ENCODE results near the gene HEXD.

Gene HEXD

GRCh38 chr17:82483836-82484235 lies 65.7 kb downstream of the HEXD start:
- H3K4me3 ChIP-seq (ENCODE audit: control insufficient read depth, low read depth, low read length): no peak overlapping the region
- TF ChIP-seq CTCF (IDR thresholded peaks at IDR 0.05; ENCODE audit: control insufficient read depth, insufficient read depth, low read depth, low read length, missing control alignments): no peak
- no peak for DNase-seq (ENCODE audit: low read depth)

DNA sequence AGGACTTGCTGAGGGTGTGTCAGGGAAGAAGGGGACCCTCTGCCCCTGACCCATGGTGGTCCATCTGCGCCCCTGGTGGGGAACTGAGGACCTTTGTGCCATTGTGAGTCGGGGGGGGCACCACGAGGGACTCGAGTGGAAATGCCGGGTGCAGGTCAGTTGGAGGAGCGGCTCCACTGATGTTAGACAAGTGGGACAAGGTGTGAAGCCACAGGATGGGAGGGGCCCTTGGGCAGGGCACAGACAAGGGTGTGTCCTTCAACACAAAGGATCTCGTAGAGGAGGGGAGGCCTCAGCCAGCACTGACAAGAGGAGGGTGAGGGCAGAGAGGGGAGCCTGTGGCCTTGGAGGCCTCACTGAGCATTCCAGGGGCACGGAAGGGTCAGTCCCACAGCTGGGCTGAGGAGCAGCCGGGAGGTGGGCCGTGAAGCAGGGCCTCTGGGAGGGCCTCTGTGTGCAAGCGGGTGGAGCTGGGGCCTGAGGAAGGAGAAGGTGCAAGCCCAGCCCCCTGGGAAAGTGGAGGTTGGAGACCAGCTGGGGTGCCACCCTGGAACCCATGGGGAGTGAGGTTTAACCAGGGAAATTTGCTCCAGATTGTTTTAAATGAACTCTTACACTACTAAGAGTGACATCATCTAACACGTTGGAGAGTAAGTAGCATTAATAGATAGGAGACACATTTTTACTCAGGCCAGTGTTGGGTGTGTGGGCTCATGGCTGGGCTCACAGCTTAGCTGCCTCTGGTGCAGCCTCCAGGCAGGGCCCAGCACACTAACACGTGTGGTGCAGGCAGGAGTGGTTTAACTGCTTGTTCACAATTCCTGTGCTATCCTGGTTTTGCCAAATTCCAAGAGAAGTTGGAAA lies 68.3 kb downstream of the HEXD start:
- no peak for DNase-seq (ENCODE audit: low read depth)
- no peak overlapping the region for H3K4me3 ChIP-seq (ENCODE audit: control insufficient read depth, low read depth, low read length)
- TF ChIP-seq CTCF (IDR thresholded peaks at IDR 0.05; ENCODE audit: control insufficient read depth, insufficient read depth, low read depth, low read length, missing control alignments): no peak

DNA sequence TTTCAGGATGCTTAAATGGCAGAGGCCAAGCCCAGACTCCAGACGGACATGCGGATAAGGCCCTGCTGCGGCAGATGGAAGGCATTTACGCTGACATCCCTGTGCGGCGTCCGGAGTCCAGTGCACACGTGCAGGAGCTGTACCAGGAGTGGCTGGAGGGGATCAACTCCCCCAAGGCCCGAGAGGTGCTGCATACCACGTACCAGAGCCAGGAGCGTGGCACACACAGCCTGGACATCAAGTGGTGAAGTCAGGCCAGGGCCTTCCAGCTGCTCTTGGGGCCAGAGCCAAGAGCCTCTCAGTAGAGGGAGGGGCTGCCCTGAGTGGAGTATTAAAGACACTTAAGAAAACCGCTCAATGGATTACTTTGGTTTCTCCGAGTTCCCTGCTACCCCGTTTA lies 69.8 kb downstream of the HEXD start:
- H3K4me3 ChIP-seq (ENCODE audit: control insufficient read depth, low read depth, low read length): no peak overlapping the region
- no peak for DNase-seq (ENCODE audit: low read depth)
- no peak for TF ChIP-seq CTCF (IDR thresholded peaks at IDR 0.05; ENCODE audit: control insufficient read depth, insufficient read depth, low read depth, low read length, missing control alignments)

DNA sequence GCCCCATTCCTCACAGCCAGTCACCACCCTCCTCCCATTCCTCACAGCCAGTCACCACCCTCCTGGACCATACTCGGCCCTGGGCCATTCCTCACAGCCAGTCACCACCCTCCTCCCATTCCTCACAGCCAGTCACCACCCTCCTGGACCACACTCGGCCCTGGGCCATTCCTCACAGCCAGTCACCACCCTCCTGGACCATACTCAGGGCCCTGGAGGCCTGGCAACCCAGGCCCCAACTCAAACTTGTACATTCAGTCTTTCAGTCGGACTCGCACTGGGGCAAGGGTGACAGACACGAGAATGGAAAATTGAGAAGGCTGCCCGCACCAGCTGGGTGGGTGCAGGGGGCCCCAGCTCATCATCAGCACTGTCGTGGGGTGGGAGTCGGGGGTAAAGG lies 71.0 kb downstream of the HEXD start:
- DNase-seq (ENCODE audit: low read depth): no peak
- no peak for TF ChIP-seq CTCF (IDR thresholded peaks at IDR 0.05; ENCODE audit: control insufficient read depth, insufficient read depth, low read depth, low read length, missing control alignments)
- no peak overlapping the region for H3K4me3 ChIP-seq (ENCODE audit: control insufficient read depth, low read depth, low read length)

DNA sequence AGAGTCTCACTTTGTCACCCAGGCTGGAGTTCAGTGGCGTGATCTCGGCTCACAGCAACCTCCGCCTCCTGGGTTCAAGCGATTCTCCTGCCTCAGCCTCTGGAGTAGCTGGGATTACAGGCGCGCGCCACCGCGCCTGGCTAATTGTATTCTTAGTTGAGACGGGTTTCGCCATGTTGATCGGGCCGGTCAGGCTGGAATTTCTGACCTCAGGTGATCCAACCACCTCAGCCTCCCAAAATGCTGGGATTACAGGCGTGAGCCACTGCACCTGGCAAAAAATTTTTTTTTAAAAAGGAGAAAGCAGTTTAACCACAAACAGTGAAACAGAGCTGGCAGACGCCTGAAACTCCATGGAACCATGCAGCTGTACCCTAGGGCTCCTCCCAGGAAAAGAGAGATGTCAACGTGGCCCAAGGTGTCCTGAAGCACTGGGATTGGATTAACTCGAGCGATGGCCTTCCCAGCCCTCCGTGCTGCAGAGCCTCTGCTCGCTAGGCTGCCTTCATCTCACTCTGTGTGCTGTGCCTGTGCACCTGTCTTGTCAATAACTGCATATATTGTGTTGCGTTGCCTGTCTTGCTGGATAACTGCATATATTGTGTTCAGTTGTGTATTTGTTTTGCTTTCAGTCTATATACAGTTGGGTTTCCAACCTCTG lies 71.8 kb downstream of the HEXD start:
- TF ChIP-seq CTCF (IDR thresholded peaks at IDR 0.05; ENCODE audit: control insufficient read depth, insufficient read depth, low read depth, low read length, missing control alignments): no peak
- H3K4me3 ChIP-seq (ENCODE audit: control insufficient read depth, low read depth, low read length): no peak overlapping the region
- DNase-seq (ENCODE audit: low read depth): no peak

GRCh38 chr17:82490512-82491195 lies 72.5 kb downstream of the HEXD start:
- no peak for TF ChIP-seq CTCF (IDR thresholded peaks at IDR 0.05; ENCODE audit: control insufficient read depth, insufficient read depth, low read depth, low read length, missing control alignments)
- no peak for DNase-seq (ENCODE audit: low read depth)

More at GRCh38 chr17:82490512-82491195, 72.5 kb downstream of the HEXD start:
- H3K4me3 ChIP-seq (ENCODE audit: control insufficient read depth, low read depth, low read length): no peak overlapping the region

All from AG09309 (cell line).